HS-27A (cell line): ENCODE data around the gene TSPOAP1.
A peak's percentile ranks its signal among the peaks of the same experiment; 100 is the strongest.

Experiments
- DNase-seq: peaks from one replicate; pipeline ENCODE4 v3.0.0-alpha.2; 2012; ENCODE audit warnings: low read depth, missing footprints

The TSPOAP1 gene

DNA sequence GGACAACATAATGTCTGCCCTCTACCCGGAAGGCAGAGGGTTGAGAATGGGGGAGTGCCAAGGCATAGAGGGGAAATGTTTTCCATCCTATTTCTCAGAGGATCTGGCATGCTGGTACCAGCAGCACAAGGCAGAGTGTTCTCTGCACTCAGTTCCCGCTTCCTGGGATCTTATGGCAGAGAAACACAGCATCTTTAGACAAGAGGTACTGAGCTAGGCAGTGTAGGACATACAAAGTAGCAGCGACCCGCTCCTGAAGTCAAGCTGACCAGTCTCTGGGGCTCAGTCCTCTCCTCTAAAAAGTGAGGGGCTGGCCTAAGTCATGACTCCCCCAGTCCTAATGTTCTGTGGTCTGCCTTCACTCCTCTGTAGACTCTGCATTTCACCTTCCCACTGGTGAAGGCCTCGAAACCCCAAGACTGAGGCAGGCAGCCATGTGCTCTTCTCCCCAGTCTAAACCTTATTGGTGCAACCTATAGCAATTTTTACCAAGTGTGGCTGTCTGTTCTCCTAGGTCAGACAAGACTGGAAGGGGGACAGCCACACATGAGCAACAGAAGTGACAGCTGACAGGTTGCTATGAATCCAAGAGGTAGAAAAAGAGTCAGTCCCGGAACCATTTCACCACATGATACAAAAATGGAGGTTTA, 11.3 kb upstream of the TSPOAP1 start:
- DNase-seq = no peak

DNA sequence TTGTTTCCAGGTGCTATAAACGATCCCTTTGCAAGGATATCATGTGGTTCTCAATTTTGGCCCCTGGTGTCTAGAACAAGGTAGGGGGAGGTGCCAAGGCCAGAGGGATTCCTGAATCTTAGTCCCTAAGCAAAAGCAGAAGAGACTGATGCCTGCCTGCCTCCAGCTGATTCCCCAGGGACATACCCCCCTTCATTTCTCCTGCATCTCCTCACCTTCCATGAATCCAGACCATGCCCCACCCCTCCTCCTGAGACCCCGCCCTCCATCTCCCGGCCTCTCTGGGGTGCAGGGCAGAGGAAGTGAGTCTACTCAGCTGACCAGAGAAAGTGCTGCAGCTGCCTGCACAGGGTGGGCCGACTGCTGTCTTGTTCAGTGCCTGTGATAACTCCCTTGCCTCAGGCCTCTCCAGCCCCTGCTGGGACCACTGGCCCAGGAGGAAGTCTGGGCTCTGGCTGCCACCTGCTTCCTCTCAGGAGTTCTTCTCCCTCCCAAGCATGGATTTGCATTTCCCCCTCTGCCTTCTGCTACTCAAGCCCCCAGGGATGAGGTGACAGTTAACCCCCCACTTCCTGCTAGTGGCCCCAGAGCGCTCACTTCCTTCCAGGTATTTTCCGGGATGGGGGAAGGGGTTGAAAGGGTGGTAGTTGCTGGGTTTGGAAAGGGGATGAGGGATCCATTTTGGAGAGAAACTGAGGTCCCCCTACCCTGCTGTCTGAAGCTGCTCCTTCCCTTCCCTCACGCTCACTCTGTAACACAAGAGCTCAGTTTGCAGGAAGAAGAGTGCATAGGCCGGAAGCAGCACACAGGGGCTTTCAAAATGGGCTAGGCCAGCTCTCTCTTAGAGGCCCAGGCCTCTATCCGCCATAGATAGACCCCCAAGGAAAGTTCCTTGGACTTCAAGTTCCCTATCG, 10.5 kb upstream of the TSPOAP1 start:
- peak; percentile 82 for DNase-seq

DNA sequence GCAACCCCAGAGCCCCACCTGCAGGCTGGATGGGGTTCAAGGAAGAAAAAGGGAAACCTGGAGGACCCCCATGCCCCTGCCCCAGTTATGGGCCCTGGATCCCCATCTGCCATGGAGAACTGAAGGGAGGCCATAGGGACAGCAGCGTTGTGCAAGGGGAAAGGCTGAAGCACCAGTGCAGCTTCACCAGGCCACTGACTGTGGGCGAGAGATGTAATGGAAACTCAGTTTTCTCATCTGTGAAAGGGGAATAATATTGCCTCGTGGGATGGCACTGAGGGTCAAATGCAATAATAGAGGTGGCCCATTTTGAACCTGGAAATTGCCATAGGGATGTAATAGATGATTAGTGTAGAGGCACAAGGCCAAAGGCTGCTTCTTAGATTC, 9.9 kb upstream of the TSPOAP1 start:
- DNase-seq = no peak

DNA sequence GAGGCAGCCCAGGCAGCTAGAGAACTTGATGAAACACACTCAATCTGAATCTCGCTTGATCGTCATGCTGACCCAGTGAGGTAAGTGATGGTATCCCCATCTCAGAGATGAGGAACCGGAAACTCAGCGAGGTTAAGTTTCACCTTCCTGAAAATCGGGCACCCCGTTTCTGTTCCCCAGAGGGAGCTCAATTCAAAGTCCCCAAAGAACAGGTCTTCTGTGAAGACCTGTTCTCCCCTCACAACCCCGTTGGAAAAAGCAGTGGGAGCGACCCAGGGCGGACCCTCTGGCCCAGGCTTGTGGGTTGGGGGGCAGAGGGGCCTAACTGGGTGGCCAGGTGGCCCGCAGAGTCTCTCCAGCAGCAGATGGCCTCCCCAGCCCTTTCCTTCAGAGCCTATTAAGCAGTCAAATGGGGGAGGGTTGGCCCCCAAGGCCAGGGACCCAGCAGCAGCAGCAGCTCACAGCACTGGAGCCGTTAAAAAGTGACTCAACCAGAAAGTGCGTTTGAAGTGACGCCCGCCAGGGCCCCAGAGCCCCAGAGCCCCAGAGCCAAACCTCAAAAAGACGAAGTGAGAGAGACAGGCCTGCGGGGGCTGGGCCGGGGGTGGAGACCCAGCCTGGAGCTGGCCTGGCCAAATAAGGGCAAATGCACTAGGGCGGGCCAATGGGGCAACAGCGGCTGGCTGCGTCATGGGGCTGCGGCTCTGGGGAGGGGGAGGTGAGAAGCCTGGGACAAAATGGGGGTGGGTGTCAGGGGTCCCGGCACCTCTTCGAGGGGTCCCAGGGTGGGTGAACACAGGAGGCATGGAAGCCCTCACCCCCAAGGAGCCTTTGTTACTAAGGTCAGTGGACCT, 9.2 kb upstream of the TSPOAP1 start:
- peak; percentile 93 for DNase-seq

DNA sequence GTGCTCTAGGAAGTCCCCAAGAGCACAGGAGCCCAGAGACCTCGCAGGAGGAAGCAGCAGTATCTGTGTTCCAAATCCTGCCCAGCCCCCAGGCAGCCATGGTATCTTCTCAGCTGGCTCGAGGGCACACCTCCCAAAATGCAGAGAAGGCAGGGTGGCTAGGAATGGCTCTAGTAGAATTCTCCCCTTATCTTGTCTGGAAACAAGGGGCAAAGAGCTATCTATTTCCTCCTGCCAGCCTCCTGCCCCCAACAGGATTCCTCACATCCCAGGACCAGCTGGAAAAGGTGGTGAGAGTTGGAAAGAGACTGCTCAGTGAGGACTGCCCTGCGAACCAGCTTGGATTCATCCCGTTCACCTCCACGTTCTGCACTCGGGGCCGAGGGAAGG, 8.6 kb upstream of the TSPOAP1 start:
- no peak for DNase-seq

DNA sequence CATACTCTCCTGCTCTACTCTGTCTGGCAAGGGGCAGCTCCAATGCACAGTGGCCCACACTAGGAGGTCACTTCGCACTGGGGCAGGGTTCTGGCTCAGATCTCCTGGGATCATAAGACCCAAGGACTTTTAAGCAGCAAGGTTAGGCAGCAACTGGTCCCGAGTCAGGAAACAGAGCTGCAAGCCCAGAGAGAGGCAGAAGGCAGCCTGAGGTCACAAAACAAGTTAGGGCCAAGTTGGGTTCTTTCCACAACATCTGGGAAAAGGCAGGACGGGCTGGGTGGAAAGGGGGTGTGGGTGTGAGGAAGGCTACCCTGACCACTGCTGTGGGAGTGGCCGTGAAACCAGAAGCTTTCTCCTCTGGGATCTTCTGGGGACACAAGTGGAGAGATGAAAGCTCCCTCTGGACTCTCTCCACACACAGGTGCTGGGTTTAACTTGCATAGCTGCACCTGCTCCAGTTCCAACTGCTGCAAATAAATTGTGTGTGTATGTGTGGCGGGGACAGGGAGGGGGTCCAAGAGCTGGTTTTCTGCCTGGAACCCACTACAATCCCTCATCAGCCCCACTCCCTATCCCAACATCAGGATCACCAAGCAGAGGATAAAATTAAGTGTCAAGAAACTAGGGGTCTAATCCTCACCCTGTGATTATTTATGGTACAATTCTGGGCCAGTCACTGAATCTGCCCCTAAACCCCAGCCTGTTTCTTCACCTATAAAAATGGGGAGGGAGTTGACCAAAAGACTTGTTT, 8.0 kb upstream of the TSPOAP1 start:
- no peak for DNase-seq

DNA sequence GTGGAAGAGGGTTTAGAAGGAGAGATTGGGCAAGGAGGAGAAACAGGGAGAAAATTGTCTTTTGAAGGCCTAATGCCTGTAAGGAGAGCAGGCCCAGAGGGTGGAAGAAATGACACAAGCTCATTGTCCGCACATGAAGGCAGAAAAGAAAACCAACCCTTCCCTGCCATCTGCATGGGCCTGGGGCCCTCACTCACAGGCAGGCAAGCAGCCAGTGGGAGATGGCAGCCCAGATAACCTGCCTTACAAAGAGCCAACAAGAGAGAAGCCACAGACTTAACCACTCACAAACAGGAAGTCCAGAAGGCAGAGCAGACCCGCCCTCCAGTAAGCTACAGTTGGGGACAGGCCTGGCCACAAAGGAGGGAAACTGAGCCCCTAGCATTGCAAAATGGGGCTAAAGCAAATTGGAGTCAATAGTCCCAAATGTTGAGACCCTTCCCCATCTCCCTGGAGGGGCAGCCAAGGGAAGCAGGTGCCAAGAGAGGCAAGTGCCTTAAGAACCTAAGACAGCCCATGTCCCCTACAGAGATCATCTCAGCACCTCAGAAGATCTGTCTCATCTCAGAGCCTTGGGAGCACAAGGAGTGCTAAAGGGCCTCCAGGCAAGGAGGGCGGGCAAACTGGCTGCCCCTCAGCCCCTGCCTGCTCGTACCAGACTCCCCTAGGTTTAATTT, 7.3 kb upstream of the TSPOAP1 start:
- no peak for DNase-seq

DNA sequence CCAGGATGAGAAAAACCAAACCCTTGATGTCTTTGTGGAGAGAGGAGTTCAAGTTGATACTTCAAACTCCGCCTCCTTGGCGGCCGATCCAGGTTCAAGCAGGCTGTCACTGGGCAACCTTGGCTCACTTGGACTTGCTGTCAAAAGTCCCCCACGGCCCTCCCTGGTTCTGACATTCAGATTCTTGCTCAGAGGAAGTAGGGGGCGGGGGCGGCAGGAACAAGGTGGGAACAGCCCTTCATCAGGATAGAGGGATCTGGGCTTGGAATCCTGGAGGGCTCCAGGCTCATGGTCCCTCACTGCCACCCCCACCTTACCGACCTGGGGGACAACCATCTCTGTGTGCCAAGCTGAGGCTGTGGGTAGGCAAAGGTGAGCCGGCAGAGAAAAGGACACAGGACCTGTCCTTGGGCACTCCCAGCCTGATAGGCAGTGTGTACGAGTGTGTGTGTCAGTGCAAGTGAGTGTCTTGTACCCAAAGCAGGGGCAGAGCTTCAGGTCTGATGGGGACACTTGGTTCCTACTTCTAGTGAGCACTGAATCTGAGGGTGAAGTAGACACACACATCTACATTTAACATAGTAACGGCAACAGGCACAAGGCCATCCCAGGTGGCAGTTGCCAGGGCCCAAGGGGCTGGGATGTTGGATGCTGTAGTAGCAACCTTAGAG, 6.6 kb upstream of the TSPOAP1 start:
- DNase-seq = no peak

DNA sequence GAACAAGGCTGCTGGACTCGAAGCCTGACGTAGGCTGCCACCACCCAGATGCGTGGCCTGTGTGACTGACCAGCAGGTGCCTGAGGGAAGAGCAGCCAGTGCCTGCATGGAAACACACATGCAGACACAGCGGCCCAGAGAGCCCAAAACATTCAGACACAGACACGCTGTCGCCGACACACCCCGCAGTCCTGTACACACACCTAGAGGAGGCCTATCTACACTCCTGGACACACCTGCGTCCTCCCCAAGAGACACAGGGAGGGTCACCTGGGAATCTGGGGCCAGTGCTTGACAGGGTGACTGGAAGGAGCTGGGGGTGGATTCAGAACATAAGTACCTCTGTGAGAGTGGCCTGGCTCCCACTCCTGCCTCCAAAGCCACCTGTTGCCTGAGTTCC, 6.1 kb upstream of the TSPOAP1 start:
- no peak for DNase-seq

DNA sequence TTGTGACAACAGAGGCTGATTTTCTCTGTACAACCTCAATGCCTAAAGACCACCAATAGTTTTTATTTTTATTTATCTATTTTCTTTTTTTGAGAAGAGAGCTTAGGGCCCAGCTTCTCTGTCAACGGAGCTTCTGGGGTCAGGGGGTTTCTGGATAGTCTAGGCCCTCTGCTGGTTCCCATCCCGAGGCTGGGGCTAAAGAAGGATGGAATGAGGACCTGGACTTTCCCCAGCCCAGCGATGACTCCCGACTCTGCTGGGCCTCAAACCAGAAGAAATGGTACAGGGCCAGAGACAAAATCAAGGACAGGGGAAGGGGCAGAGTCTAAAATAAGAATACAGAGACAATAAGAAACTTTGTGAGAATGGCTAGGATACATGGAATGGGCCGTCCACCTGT, 5.7 kb upstream of the TSPOAP1 start:
- DNase-seq = no peak

DNA sequence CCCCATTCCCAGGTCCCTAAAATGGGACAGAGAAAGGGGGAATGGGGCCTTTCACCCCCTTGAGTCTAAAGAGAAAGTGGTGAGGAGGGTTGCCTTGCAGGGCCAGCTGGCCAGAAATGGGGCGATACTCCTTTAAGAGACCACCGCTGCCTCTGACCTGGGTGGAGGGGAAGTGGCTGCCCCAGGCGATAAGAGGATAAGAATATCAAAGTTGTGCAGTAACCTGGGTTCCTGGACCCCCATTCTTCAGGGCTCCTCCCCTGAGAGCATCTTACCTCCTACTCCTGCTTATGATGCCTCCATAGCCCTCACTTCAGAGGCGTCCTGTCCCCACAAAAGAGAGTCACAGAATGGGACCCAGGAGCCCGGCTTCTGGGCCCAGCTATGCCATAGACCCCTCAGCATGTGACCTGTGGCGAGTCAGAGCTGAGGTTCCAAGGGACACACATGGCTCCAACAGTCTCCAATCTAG, 5.2 kb upstream of the TSPOAP1 start:
- DNase-seq = no peak

DNA sequence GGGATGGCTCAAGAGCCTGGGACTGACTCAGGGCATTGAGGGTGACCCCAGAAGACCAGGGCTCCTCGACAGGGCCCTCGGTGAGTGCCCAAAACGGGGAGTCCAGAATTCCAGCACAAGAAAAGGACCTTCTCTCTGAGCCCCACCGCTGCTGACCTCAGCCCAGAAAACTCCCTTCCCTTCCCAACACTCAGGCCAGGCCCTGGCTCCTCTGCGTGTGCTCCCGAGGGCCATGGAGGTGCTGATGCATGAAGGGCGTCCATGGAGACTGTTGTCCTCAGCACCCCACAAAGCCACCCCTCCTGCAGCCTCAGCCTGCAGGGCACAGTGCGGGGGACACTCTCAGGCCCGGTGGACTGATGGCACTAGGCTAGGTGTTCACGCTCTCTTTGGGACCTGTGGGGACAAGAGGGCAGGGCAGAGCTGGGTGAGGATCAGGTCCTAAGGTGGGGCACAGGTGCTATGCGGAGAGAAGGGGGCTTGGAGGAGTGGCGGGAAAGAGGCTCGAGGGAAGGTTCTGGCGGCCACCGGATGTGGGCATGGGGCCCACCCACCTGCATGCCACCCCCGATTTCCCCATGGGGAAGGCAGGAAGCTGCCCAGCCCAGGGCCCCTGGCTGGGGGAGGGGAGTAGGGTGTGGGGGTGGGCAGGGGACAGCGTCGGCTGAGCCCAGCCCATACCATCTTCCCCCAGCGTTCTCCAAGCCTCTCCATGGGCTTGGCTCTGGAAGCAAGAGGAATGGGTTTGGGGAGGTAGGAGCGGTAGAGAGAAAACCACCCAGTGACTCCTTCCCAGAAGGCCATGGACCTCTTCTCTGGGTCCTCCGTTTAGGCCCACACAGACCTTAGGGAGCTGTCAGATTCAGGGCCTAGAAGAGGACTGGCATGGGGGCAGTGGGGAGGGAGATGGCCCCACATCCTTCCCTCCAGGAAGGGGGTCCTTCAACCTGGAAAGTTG, 4.5 kb upstream of the TSPOAP1 start:
- DNase-seq = no peak

DNA sequence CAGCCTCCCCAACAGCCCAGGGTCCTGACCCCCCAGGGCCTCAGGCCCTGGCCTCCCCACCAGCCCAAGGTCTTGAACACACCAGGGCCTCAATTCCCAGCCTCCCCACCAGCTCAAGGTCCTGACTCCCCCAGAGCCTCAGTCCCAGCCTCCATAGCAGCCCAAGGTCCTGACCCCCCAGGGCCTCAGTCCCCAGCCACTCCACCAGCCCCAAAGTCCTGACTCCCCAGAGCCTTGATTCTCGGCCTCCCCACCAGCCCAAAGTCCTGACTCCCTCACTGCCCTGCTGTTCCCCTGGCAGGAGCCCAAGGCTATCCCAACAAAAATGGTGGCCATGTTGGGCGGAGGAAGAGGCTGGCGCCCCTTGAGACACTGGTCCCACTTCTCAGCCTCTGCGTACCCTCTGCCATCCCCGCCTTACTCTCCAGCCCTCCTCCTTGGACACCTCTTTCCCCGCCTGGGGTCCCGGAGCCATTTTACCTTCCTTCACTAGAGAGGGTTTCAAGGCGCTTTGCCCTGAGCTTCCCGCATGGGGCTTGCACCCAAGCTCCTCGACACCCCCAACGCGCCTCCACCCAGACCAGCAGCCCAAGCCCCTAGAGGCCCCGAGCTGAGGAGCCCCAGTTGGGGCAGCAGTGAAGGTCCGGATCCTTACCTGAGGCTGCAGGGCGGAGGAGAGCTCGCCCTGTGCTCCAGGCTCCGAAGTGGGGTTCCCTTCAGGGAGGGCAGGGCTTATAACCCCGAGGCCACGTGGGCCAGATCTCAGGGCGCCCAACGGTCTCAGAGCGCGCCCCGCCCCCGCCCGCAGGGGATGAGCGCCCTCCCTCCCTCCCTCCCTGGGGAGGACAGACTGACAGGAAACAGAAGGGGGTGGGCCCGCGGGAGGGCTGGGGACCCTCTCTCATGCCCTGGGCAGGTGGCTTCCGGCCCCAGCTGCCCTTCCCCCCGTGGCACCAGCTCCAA, 3.5 kb upstream of the TSPOAP1 start:
- DNase-seq = no peak

DNA sequence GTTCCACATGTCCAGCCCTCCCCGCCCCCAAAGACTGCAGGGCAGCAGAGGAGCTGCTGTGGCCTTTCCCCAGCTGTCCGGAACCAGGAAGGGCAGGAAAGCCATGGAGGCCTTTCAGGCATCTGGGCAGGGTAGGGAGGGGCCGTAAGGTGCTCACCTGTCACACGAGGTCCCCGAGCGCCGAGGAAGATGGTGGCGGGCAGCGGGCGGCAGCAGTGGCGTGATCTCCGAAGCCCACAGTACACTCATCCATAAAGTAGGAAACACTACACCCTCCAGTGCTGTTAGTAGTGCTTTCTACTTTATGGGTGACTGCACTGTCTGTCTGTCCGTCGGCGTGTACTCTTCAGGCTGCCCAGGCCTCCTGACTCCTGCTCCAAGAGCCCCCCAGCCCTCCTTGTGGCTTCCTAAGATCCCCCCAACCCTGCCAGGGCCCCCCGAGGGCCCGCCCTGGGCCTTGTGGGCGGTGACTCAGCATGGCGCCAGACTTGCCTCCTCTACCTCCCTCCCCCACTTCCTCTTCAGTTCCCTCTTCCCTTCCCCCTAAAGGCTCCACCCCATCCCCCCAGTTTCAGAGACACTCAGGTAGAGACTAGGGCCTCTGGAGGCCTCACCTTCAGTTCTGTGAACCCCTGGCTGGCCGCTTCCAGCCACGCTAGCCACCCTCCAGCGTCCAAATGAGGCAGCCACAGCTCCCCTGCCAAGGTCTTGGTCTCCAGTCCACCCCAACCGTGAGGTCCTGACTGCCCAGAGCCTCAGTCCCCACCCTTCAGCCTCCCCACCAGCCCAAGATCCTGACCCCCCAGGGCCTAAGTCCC, 2.6 kb upstream of the TSPOAP1 start:
- no peak for DNase-seq

DNA sequence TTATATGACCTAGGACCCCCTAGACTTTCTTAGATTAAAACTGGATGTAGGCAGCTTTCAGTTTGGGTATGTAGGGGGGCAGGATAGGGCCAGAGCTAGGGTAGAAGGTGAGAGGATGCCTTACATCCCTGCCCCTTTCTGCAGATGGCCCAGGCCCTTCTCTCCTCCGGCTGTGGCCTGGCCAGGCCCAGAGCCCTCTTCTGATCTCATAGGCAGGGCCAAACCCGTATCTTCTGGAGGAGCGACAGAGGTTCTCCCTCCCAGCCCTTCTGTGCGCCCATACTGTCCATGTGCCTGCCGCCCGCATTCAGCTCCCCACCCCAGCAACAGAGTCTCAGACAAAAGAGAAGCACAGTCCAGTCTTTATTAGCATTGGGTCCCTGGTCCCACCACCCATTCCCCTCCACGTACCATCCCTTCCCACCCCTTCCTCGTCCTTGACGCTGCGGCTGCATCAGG, 2.0 kb upstream of the TSPOAP1 start:
- no peak for DNase-seq

DNA sequence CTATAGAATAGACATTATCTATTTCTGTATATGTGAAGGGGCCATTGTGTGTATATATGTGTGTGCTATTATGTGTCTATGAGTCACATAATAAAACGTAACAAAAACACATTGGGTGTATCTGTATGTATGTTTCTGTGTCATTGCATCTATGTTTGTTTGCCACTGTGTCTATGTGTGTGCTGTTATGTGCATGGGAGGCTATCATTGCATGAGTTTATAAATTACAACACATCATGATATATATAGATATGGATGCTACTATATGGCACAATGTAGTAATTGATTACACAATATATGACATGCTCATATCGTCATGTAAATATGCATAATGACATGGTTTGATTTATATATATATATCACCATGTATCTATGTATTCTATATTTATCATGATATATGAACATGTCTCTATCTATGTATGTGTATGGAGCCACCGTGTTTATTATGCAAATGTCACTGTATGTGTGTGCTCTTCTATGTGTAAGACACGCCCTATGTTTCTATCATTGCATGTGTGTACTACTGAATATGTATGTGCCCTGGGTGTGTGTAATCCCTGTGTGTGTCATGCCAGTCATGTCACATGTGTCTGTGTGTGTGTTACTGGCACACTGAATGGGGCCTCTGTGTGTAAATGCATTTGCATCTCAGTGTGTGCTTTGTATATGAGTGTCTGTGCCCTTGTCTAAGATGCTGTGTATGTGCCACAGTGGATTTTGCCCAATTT, 1.4 kb upstream of the TSPOAP1 start:
- DNase-seq = no peak
